Spleen (tissue), 11 donors: Measurements from ENCODE around the gene B4GALT2. TPM values are rescaled to one million over a fixed set of nuclear protein-coding genes. Genes with fewer than 3 reads are reported as not detected.
A peak's percentile ranks its signal among the peaks of the same experiment; 100 is the strongest.

ENCODE experiments used
- DNase-seq: peaks from one replicate; pipeline ENCODE4 v3.0.0-alpha.2; 2020
- H3K27ac ChIP-seq, 8 donors: fragments of 200-600 bp; sonication (generic) in 7 of 8; 1 replicate in 4 of 8; 2 replicates in 4 of 8; pipeline versions ENCODE4 v1.5.0 to v1.8.0; 2016 to 2021; ENCODE audit warnings: inconsistent platforms in 4 of 8, mild to moderate bottlenecking in 4 of 8, moderate library complexity in 1 of 8
- H3K27me3 ChIP-seq, 7 donors: fragments of 200-600 bp; sonication (generic) in 6 of 7; replicated peaks in 1 of 7; 1 replicate in 4 of 7; 2 replicates in 3 of 7; pipeline versions ENCODE4 v1.5.0 to v1.8.0; 2016 to 2021; ENCODE audit warnings: inconsistent platforms in 3 of 7, mild to moderate bottlenecking in 1 of 7
- H3K36me3 ChIP-seq, 6 donors: fragments of 200-600 bp; sonication (generic) in 5 of 6; 1 replicate in 4 of 6; 2 replicates in 2 of 6; pipeline versions ENCODE4 v1.5.0 to v1.8.0; 2016 to 2021; ENCODE audit warnings: inconsistent platforms in 2 of 6
- H3K4me1 ChIP-seq, 6 donors: fragments of 200-600 bp; sonication (generic) in 5 of 6; 1 replicate in 3 of 6; 2 replicates in 3 of 6; pipeline versions ENCODE4 v1.5.0 to v1.8.0; 2016 to 2021; ENCODE audit warnings: inconsistent platforms in 3 of 6
- H3K4me3 ChIP-seq, 8 donors: fragments of 200-600 bp; sonication (generic) in 7 of 8; 1 replicate in 4 of 8; 2 replicates in 4 of 8; pipeline versions ENCODE4 v1.5.0 to v1.8.0; 2016 to 2021; ENCODE audit warnings: inconsistent platforms in 4 of 8, mild to moderate bottlenecking in 4 of 8, moderate library complexity in 2 of 8
- H3K9me3 ChIP-seq, 8 donors: fragments of 200-600 bp; sonication (generic) in 7 of 8; 1 replicate in 4 of 8; 2 replicates in 4 of 8; pipeline versions ENCODE4 v1.5.0 to v1.8.0; 2016 to 2021; ENCODE audit warnings: inconsistent platforms in 4 of 8
- POLR2A ChIP-seq, 3 donors: fragments of 450-650 bp; IDR thresholded peaks; one replicate each; pipeline ENCODE4 v1.5.1; 2017; ENCODE audit warnings: antibody characterized with exemption in 3 of 3, mild to moderate bottlenecking in 1 of 3
- POLR2AphosphoS5 ChIP-seq, 3 donors: sonication (generic); formaldehyde crosslinking; IDR thresholded peaks; one replicate each; pipeline ENCODE4 v1.5.1; 2017; ENCODE audit warnings: antibody characterized with exemption in 3 of 3
- WGBS, 5 donors: extraction: QIAGEN DNeasy Blood & Tissue Kit in 3 of 5; methylation state at CpG; one replicate each; pipeline versions ENCODE4 v1.1.5 to v1.1.7; 2013 to 2018; 5-methylcytosine and 5-hydroxymethylcytosine counted together
- intact Hi-C: fragments of 100-400 bp; cut with DNase I; formaldehyde crosslinking; loops from one replicate; pipeline ENCODE4 v1.15.0; 2023; ENCODE audit warnings: low total_unique reads
- polyA plus RNA-seq, 3 donors: library from polyadenylated mRNA; stranded (reverse); fragments of 200-250 nt; gene quantifications; one replicate each; pipeline ENCODE4 v1.2.1, GENCODE V29; 2013
- total RNA-seq, 7 donors: library from RNA; depleted of rRNA in 3 of 7; stranded (reverse); fragments of >200 nt in 3 of 7; fragmentation: NEBNext Ultra II Directional in 4 of 7; extraction: Animal tissue kit (Norgen Biotek cat#: 25700) in 4 of 7; gene quantifications; one replicate each; pipeline versions ENCODE4 v1.1.0 to v1.2.1, GENCODE V29; 2016 to 2021
- TF ChIP-seq, protein P1 (sequence below), 11 experiments: fragments of 200-600 bp in 7 of 11; fragments of 450-650 bp in 4 of 11; sonication (generic) in 4 of 11; IDR thresholded peaks in 8 of 11; conservative IDR thresholded peaks in 3 of 11; 1 replicate in 7 of 11; 2 replicates in 4 of 11; pipeline versions ENCODE4 v1.4.0 to v1.8.0; 2016 to 2021; ENCODE audit warnings: antibody characterized with exemption in 11 of 11, inconsistent platforms in 4 of 11, mild to moderate bottlenecking in 1 of 11
- donor health status: healthy with polysubstance abuse.
- donor health status: DM: no; HTN: no; CAD: no; lungs with moderate emphysema.
- donor health status: DM: no; HTN: no; CAD: no.
- donor health status: Bipolar disorder and iron deficiency.
- donor health status: healthy.
- donor health status: DM: no; HTN: no; CAD: no.
- donor health status: DM: yes; HTN: yes; CAD: no.

B4GALT2 gene
- total and polyA plus RNA-seq, 10 donors: 7.0 to 23.3 (median 12.8) TPM

DNA sequence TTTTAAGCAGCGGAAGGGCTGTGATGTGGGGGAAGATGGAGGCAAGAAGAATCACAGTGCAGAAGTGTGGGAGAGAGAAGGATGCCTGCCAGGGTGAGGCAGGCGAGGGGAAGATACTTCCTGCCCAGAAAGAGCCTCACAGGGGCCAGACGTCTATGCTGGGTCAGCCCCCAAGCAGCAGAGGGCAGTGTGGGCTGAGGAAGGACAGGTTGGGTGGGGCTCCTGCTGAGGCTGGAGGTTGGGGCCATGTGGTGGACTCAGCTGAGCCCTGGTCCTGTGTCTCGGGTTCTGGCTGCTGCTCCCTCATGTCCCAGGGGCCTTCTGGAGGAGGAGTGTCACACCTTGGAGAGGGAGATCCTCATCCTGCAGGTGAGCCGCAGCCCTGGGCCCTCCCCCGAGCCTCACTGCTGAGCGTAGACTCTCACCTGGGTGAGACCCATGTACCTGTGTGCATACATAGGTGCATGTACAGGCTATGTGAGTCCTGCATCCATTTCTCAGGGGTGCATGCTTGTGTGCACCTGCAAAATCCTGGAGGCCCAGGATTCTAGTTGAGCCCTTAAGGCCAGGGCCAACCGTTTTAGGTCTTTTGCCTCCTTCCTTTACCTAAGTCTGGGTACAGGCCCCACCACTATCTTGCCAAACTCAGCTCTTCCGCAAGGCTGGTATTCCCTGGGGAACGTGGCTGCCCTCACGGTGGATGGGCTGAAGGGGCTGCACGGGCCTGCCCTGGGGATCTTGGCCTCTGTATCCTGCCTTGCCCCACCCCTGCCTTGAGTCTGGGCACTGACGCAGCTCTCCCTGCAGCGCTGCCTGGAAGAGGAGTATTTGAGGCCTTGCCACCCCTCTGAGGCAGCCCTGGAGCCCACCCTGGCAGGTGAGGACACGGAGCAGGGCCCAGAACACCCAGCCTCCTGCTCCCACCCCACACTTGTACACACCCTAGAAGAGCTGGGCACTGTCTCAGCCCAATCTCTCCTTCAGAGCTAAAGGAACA is 16.1 kb downstream of the B4GALT2 start:
- Histone ChIP-seq H3K4me3 (no peak overlapping the region), H3K4me1 (peaks cover 3 to 46% (median 25%) of the 10 kb centered on the region in 6 donors), H3K36me3 (no peaks in the 10 kb centered on the region), H3K9me3 (no peaks in the 10 kb centered on the region), H3K27me3 (no peaks in the 10 kb centered on the region), H3K27ac (no peak overlapping the region)
- intact Hi-C loops: no loop called here
- no peak for TF ChIP-seq POLR2AphosphoS5 (IDR thresholded peaks at IDR 0.05)
- TF ChIP-seq POLR2A (IDR thresholded peaks at IDR 0.05): no peak
- TF ChIP-seq, protein P1, sequence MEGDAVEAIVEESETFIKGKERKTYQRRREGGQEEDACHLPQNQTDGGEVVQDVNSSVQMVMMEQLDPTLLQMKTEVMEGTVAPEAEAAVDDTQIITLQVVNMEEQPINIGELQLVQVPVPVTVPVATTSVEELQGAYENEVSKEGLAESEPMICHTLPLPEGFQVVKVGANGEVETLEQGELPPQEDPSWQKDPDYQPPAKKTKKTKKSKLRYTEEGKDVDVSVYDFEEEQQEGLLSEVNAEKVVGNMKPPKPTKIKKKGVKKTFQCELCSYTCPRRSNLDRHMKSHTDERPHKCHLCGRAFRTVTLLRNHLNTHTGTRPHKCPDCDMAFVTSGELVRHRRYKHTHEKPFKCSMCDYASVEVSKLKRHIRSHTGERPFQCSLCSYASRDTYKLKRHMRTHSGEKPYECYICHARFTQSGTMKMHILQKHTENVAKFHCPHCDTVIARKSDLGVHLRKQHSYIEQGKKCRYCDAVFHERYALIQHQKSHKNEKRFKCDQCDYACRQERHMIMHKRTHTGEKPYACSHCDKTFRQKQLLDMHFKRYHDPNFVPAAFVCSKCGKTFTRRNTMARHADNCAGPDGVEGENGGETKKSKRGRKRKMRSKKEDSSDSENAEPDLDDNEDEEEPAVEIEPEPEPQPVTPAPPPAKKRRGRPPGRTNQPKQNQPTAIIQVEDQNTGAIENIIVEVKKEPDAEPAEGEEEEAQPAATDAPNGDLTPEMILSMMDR (IDR thresholded peaks at IDR 0.05 in 8 of 11, conservative IDR thresholded peaks at IDR 0.05 in 3 of 11): peak in 3 of 11 experiments; percentile 12 to 37 (median 26)
- WGBS, 5 donors: 67 to 82% (median 74%) methylated on average over 11 to 15 of the region's 15 CpGs
- peak; percentile 69 for DNase-seq

DNA sequence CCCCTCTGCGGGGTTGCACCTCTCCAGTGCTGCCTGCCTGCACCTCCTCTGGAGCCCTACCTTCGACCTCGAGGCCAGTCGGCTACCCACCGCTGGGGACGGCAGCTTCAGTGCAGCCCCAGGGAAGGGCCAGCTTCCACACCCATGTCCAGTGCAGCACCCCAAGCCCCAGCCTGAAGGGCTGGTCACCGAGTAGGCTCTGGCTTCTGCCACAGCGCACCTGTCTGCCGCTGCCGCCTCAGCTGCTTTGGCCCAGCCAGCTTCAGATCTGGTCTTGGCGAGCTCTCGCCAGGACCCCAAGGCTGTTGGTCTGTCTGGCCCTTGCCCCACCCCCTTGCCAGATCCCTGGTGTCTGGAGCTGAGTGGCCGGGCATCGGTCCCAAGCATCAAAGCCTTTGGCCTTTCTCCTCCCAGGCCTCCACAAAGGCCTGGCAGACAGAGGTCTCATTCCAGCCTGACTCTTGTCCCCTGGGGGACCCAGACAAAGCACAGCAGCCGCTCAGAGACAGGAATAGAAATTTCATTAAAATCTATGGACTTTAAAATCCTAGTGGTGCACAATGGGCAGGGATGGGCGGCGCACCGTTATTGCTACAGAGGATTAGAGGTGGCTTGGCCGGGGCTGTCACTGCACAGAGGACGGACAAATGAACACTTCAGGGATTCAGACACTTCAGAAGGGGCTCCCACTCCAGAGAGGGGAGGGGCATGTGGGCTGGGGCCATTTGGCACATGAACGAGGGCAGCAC is 17.1 kb downstream of the B4GALT2 start:
- H3K9me3 ChIP-seq: no peaks in the 10 kb centered on the region
- peak; percentile 72 for DNase-seq
- H3K36me3 ChIP-seq: no peaks in the 10 kb centered on the region
- intact Hi-C loops: no loop called here
- no peak overlapping the region for H3K4me3 ChIP-seq
- WGBS, 5 donors: 88 to 94% (median 92%) methylated on average over 9 to 21 of the region's 21 CpGs
- H3K27me3 ChIP-seq: no peaks in the 10 kb centered on the region
- TF ChIP-seq POLR2A (IDR thresholded peaks at IDR 0.05): no peak
- TF ChIP-seq, protein P1 (IDR thresholded peaks at IDR 0.05 in 8 of 11, conservative IDR thresholded peaks at IDR 0.05 in 3 of 11): no peak
- TF ChIP-seq POLR2AphosphoS5 (IDR thresholded peaks at IDR 0.05): no peak
- no peak overlapping the region for H3K27ac ChIP-seq
- H3K4me1 ChIP-seq: peaks cover 3 to 38% (median 18%) of the 10 kb centered on the region in 6 donors

DNA sequence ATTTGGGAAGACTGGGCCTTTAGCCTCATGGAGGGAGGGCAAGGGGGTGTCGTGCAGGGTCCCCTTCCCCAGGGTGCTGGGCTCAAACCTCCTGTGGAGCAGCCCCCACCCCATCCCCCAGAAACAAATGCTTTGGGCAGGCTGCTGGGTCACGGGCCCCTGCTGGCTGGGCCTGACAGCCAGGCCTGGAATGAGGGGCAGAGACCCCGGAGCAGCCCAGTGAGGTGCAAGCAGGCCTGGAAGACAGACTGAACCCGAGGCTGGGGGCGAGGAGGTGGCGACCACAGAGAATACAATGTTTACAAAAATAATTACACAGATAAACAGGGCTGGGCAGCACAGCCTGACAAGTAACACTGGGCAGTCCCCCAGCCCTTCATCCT is 17.7 kb downstream of the B4GALT2 start:
- H3K27ac ChIP-seq: no peak overlapping the region
- no peak for DNase-seq

More for the DNA sequence above, 17.7 kb downstream of the B4GALT2 start:
- Histone ChIP-seq H3K36me3 (no peaks in the 10 kb centered on the region), H3K9me3 (no peaks in the 10 kb centered on the region), H3K4me1 (peaks cover 3 to 32% (median 17%) of the 10 kb centered on the region in 6 donors), H3K27me3 (no peaks in the 10 kb centered on the region), H3K4me3 (no peak overlapping the region)
- TF ChIP-seq, protein P1 (IDR thresholded peaks at IDR 0.05 in 8 of 11, conservative IDR thresholded peaks at IDR 0.05 in 3 of 11): no peak
- TF ChIP-seq POLR2A (IDR thresholded peaks at IDR 0.05) (no peak), POLR2AphosphoS5 (IDR thresholded peaks at IDR 0.05) (no peak)
- intact Hi-C loops: no loop called here
- 80 to 95% (median 86%) methylated on average over 6 of the region's 6 CpGs for WGBS, 5 donors
